GM12878 (cell line): ENCODE results near the gene ABCA4. TPM values are rescaled to one million over a fixed set of nuclear protein-coding genes. Genes with fewer than 3 reads are reported as not detected.

Experiments
- ATAC-seq: fragments of 200-7000 bp; cut with Tn5 transposase; 3 replicates; pipeline ENCODE4 v1.9.1; 2020; ENCODE audit warnings: mild to moderate bottlenecking, moderate library complexity
- BruUV-seq: library from RNA; stranded (reverse); fragments of 400-500 nt; replicated peaks from 2 replicates; lab custom pipeline; 2021; lab: Mats Ljungman, UMichigan
- CTCF ChIA-PET: fragments of 300-600 bp; sonication (Branson Sonifier 250); formaldehyde crosslinking; extraction: SDS; loops from one replicate; lab custom pipeline; 2021; ENCODE audit warnings: inconsistent platforms; lab: Yijun Ruan, JAX
- POLR2A ChIA-PET: fragments of 350-600 bp; formaldehyde crosslinking; extraction: SDS; loops from one replicate; lab custom pipeline; 2021; ENCODE audit warnings: inconsistent platforms; lab: Charles Lee
- RAD21 ChIA-PET: fragments of 300-600 bp; sonication (Branson Sonifier 250); formaldehyde crosslinking; loops from one replicate; lab custom pipeline; 2023; ENCODE audit warnings: antibody characterized with exemption; ENCODE audit not compliant: unreplicated experiment; lab: Charles Lee
- SMC1A ChIA-PET: fragments of 300-600 bp; sonication (Branson Sonifier 250); formaldehyde crosslinking; loops from one replicate; lab custom pipeline; 2023; ENCODE audit not compliant: unreplicated experiment, uncharacterized antibody; lab: Charles Lee
- DNase-seq: peaks from one replicate; pipeline ENCODE4 v3.0.0-alpha.2; 2011; ENCODE audit warnings: low read depth, low spot score
- FAIRE-seq: peaks from 3 replicates; lab custom pipeline; 2011; peaks lifted over from hg19 to GRCh38; lab: Jason Lieb, UNC
- H2AFZ ChIP-seq: 2 replicates; pipeline ENCODE4 v1.6.0; 2011; ENCODE audit warnings: low read depth, low read length, control low read depth; ENCODE audit not compliant: control insufficient read depth
- H3K27ac ChIP-seq: 2 replicates; pipeline ENCODE4 v1.5.1; 2011; ENCODE audit warnings: control low read depth; ENCODE audit not compliant: control insufficient read depth, insufficient read depth
- H3K27me3 ChIP-seq, 2 experiments: replicated peaks in 1 of 2; 2 replicates each; pipeline versions ENCODE4 v1.6.0 to v1.6.1; 2011; ENCODE audit warnings: low read length in 1 of 2; ENCODE audit not compliant: control insufficient read depth in 2 of 2, insufficient read depth in 2 of 2
- H3K36me3 ChIP-seq, 2 experiments: 2 replicates each; pipeline ENCODE4 v1.5.1; 2011; ENCODE audit warnings: low read length in 1 of 2; ENCODE audit not compliant: control insufficient read depth in 2 of 2, insufficient read depth in 2 of 2
- H3K4me1 ChIP-seq: 2 replicates; pipeline ENCODE4 v1.6.1; 2011; ENCODE audit warnings: mild to moderate bottlenecking, low read length, moderate library complexity, mixed read lengths; ENCODE audit not compliant: control insufficient read depth, insufficient read depth
- H3K4me2 ChIP-seq: 2 replicates; pipeline ENCODE4 v1.6.0; 2011; ENCODE audit warnings: control low read depth; ENCODE audit not compliant: control insufficient read depth, insufficient read depth
- H3K4me3 ChIP-seq: fragments of 200-600 bp; sonication (generic); 2 replicates; pipeline ENCODE4 v1.5.1; 2016
- H3K79me2 ChIP-seq: 2 replicates; pipeline ENCODE4 v1.6.0; 2011; ENCODE audit warnings: low read length; ENCODE audit not compliant: control insufficient read depth, insufficient read depth
- H3K9ac ChIP-seq: 2 replicates; pipeline ENCODE4 v1.8.0; 2011; ENCODE audit warnings: low read length, control low read depth, mixed read lengths; ENCODE audit not compliant: control insufficient read depth, insufficient read depth
- H3K9me3 ChIP-seq: replicated peaks from 3 replicates; pipeline ENCODE4 v1.5.1; 2011; ENCODE audit warnings: mild to moderate bottlenecking, low read length; ENCODE audit not compliant: control insufficient read depth, insufficient read depth
- H4K20me1 ChIP-seq: 2 replicates; pipeline ENCODE4 v1.6.0; 2011; ENCODE audit not compliant: control insufficient read depth, insufficient read depth
- BCL11A ChIP-seq: IDR thresholded peaks from 2 replicates; pipeline ENCODE4 v1.6.1; 2011; ENCODE audit warnings: low read depth, low read length
- CHD1 ChIP-seq: IDR thresholded peaks from 2 replicates; pipeline ENCODE4 v1.6.1; 2012; ENCODE audit warnings: low read depth, low read length, improper control_type of control experiment
- CHD4 ChIP-seq: fragments of 200-600 bp; sonication (generic); IDR thresholded peaks from 2 replicates; pipeline ENCODE4 v1.6.1; 2016; ENCODE audit warnings: mild to moderate bottlenecking
- ETV6 ChIP-seq, 2 experiments: fragments of 450-650 bp in 1 of 2; IDR thresholded peaks in 1 of 2; conservative IDR thresholded peaks in 1 of 2; 2 replicates each; pipeline ENCODE4 v1.6.1; 2014; ENCODE audit warnings: antibody characterized with exemption in 1 of 2, borderline replicate concordance in 1 of 2, low read depth in 1 of 2, mild to moderate bottlenecking in 1 of 2, moderate library complexity in 1 of 2
- EZH2 ChIP-seq: IDR thresholded peaks from 2 replicates; pipeline ENCODE4 v1.6.1; 2012; ENCODE audit warnings: low read depth, mild to moderate bottlenecking, control low read depth, inconsistent platforms, low read length, borderline replicate concordance; ENCODE audit not compliant: control insufficient read depth
- FOS ChIP-seq: IDR thresholded peaks from 3 replicates; pipeline ENCODE4 v1.6.1; 2011; ENCODE audit warnings: borderline replicate concordance; ENCODE audit not compliant: insufficient read length; ENCODE audit errors: extremely low read depth
- HDAC6 ChIP-seq: fragments of 200-600 bp; sonication (generic); IDR thresholded peaks from one replicate; pipeline ENCODE4 v1.8.0; 2017; ENCODE audit warnings: antibody characterized with exemption; ENCODE audit not compliant: unreplicated experiment
- POU2F2 ChIP-seq: IDR thresholded peaks from 3 replicates; pipeline ENCODE4 v1.6.1; 2011; ENCODE audit warnings: low read depth, mild to moderate bottlenecking, low read length, borderline replicate concordance
- RCOR1 ChIP-seq: conservative IDR thresholded peaks from 2 replicates; pipeline ENCODE4 v1.6.1; 2012; ENCODE audit warnings: low read depth, low read length, improper control_type of control experiment
- SMAD1 ChIP-seq: fragments of 450-650 bp; IDR thresholded peaks from 2 replicates; pipeline ENCODE4 v1.6.1; 2018; ENCODE audit warnings: mild to moderate bottlenecking, low read depth; ENCODE audit not compliant: partially characterized antibody
- SMC3 ChIP-seq: IDR thresholded peaks from 2 replicates; pipeline ENCODE4 v1.6.1; 2011; ENCODE audit warnings: low read length, improper control_type of control experiment, borderline replicate concordance
- SUPT20H ChIP-seq: IDR thresholded peaks from 2 replicates; pipeline ENCODE4 v1.6.1; 2011; ENCODE audit warnings: low read depth, mild to moderate bottlenecking, low read length, moderate library complexity, borderline replicate concordance; ENCODE audit not compliant: control insufficient read depth
- TBL1XR1 ChIP-seq: IDR thresholded peaks from 2 replicates; pipeline ENCODE4 v1.6.1; 2012; ENCODE audit warnings: low read depth, low read length, improper control_type of control experiment
- ZNF274 ChIP-seq: IDR thresholded peaks from one replicate; pipeline ENCODE4 v1.8.0; 2011; ENCODE audit not compliant: insufficient read length, insufficient read depth
- WGBS: methylation state at CpG from one replicate; pipeline ENCODE4 v1.1.6; 2016; ENCODE audit warnings: low lambda C conversion rate; ENCODE audit not compliant: insufficient replicate concordance, insufficient coverage; ENCODE audit errors: missing lambda C conversion rate; 5-methylcytosine and 5-hydroxymethylcytosine counted together
- in situ Hi-C: fragments of 300-500 bp; cut with MboI; formaldehyde crosslinking; loops from 9 replicates; pipeline ENCODE4 v1.14.3; 2018; ENCODE audit warnings: mixed read lengths
- intact Hi-C: fragments of 100-400 bp; cut with micrococcal nuclease; formaldehyde crosslinking; loops from one replicate; pipeline ENCODE4 v1.14.2; 2022; ENCODE audit not compliant: unreplicated experiment
- polyA plus RNA-seq, 11 experiments: library from polyadenylated mRNA; depleted of rRNA in 4 of 11; unstranded in 6 of 11; stranded (reverse) in 5 of 11; fragments of >200 nt; fragmentation: Nextera tagmentation in 4 of 11; fragmentation: Illumina TruSeq in 1 of 11; extraction: Ambion mirVana in 4 of 11; extraction: Trizol in 1 of 11; gene quantifications; 1 replicate in 1 of 11; 2 replicates in 10 of 11; pipeline versions ENCODE4 v1.2.1 to v1.2.3, GENCODE V29; 2011 to 2016; ENCODE audit warnings: inconsistent platforms in 2 of 11, missing spikeins in 2 of 11, low read depth in 1 of 11
- total RNA-seq, 4 experiments: library from RNA; depleted of rRNA in 3 of 4; stranded (reverse); fragments of >200 nt in 3 of 4; fragmentation: Illumina TruSeq in 1 of 4; extraction: Trizol in 1 of 4; gene quantifications; 2 replicates each; pipeline versions ENCODE4 v1.2.1 to v1.2.3, GENCODE V29; 2013 to 2021
- TF ChIP-seq, protein P1 (sequence below): fragments of 450-650 bp; IDR thresholded peaks from 2 replicates; pipeline ENCODE4 v1.6.1; 2017; ENCODE audit warnings: borderline replicate concordance
- TF ChIP-seq, protein P2 (sequence below): fragments of 450-650 bp; formaldehyde crosslinking; IDR thresholded peaks from 2 replicates; pipeline ENCODE4 v1.4.0; 2022; ENCODE audit warnings: mild to moderate bottlenecking, moderate library complexity
- TF ChIP-seq, protein P3 (sequence below): IDR thresholded peaks from 2 replicates; pipeline ENCODE4 v1.6.1; 2011; ENCODE audit warnings: low read depth, low read length, improper control_type of control experiment, borderline replicate concordance

Gene ABCA4
- total and polyA plus RNA-seq, 10 of the 15 experiments (the other 5 are each of a cell fraction or from before 2014, with no cell fraction given), result 0.03 to 0.28 (median 0.11) TPM; not detected in 3

DNA sequence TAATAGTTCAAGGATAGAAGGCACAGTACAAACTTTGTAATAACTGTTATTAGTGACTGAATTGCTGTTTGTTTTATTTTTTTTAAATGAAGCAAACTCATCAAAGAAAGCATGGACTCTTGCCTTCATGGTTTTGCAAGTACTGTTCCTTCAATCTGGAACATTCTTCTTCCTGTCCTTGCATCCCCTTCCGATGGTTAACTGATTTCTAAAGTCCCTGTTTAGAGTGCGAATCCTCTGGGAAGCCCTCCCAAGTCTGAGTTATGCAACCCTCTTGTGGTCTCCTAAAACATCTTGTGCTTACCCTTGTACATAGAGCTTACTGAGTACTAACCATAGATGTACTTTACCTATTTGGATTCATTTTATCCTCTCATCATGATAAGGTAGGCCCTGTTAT, 159.5 kb downstream of the ABCA4 start:
- intact Hi-C loops, result no loop called here
- CTCF ChIA-PET, result no interaction called here
- POLR2A ChIA-PET, result no interaction called here

More for the DNA sequence above, 159.5 kb downstream of the ABCA4 start:
- Histone ChIP-seq H3K4me2 (no peak overlapping the region), H2AFZ (no peak overlapping the region), H3K4me1 (no peaks in the 10 kb centered on the region), H3K79me2 (no peaks in the 10 kb centered on the region), H3K9ac (no peak overlapping the region), H4K20me1 (no peaks in the 10 kb centered on the region), H3K27me3 (no peaks in the 10 kb centered on the region), H3K36me3 (no peaks in the 10 kb centered on the region), H3K27ac (no peak overlapping the region), H3K4me3 (no peak overlapping the region), H3K9me3 (peaks cover 2% of the 10 kb centered on the region; the same call in 1 of the 3 replicates)
- ChIA-PET RAD21 (no interaction called here), SMC1A (no interaction called here)
- in situ Hi-C loops, result no loop called here
- no TSS peak for BruUV-seq
- FAIRE-seq (peak; percentile 57), ATAC-seq (no peak), DNase-seq (no peak)
- TF ChIP-seq CHD1 (no peak), TBL1XR1 (no peak), HDAC6 (no peak), SMAD1 (no peak), SUPT20H (no peak), RCOR1 (no peak), POU2F2 (no peak), ZNF274 (no peak), CHD4 (no peak), SMC3 (no peak), BCL11A (no peak), FOS (no peak), ETV6 (conservative IDR thresholded peaks at IDR 0.05 in 1 of 2, IDR thresholded peaks at IDR 0.05 in 1 of 2; ENCODE audit: borderline replicate concordance in 1 of 2, low read depth in 1 of 2) (no peak), EZH2 (no peak)
- TF ChIP-seq, protein P1, sequence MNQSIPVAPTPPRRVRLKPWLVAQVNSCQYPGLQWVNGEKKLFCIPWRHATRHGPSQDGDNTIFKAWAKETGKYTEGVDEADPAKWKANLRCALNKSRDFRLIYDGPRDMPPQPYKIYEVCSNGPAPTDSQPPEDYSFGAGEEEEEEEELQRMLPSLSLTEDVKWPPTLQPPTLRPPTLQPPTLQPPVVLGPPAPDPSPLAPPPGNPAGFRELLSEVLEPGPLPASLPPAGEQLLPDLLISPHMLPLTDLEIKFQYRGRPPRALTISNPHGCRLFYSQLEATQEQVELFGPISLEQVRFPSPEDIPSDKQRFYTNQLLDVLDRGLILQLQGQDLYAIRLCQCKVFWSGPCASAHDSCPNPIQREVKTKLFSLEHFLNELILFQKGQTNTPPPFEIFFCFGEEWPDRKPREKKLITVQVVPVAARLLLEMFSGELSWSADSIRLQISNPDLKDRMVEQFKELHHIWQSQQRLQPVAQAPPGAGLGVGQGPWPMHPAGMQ, result no peak
- TF ChIP-seq, protein P2, sequence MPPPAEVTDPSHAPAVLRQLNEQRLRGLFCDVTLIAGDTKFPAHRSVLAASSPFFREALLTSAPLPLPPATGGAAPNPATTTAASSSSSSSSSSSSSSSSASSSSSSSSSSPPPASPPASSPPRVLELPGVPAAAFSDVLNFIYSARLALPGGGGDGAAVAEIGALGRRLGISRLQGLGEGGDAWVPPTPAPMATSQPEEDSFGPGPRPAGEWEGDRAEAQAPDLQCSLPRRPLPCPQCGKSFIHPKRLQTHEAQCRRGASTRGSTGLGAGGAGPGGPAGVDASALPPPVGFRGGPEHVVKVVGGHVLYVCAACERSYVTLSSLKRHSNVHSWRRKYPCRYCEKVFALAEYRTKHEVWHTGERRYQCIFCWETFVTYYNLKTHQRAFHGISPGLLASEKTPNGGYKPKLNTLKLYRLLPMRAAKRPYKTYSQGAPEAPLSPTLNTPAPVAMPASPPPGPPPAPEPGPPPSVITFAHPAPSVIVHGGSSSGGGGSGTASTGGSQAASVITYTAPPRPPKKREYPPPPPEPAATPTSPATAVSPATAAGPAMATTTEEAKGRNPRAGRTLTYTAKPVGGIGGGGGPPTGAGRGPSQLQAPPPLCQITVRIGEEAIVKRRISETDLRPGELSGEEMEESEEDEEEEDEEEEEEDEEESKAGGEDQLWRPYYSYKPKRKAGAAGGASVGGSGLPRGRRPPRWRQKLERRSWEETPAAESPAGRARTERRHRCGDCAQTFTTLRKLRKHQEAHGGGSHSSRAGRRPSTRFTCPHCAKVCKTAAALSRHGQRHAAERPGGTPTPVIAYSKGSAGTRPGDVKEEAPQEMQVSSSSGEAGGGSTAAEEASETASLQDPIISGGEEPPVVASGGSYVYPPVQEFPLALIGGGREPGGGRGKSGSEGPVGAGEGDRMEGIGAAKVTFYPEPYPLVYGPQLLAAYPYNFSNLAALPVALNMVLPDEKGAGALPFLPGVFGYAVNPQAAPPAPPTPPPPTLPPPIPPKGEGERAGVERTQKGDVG (CRISPR knock-in tag), result no peak
- TF ChIP-seq, protein P3, sequence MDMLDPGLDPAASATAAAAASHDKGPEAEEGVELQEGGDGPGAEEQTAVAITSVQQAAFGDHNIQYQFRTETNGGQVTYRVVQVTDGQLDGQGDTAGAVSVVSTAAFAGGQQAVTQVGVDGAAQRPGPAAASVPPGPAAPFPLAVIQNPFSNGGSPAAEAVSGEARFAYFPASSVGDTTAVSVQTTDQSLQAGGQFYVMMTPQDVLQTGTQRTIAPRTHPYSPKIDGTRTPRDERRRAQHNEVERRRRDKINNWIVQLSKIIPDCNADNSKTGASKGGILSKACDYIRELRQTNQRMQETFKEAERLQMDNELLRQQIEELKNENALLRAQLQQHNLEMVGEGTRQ, result no peak
- 53% methylated on average over 2 of the region's 2 CpGs for WGBS
